Activated CD4-positive, alpha-beta T cell treated with anti-CD3 and anti-CD28 coated beads, Interleukin-2, amount 50 U/mL, for 24 hours (primary cell): ENCODE data around the gene GALNT13.

ENCODE experiments used
- DNase-seq, 2 donors: peaks; one replicate each; pipeline ENCODE4 v3.0.0-alpha.2; 2020; ENCODE audit warnings: low read depth in 1 of 2, low spot score in 1 of 2

The GALNT13 gene

GRCh38 chr2:154207288-154208047, 335.7 kb downstream of the GALNT13 start:
- DNase-seq: no peak

- no peak for DNase-seq
Measured at GRCh38 chr2:154223726-154224125, 352.0 kb downstream of the GALNT13 start.

DNA sequence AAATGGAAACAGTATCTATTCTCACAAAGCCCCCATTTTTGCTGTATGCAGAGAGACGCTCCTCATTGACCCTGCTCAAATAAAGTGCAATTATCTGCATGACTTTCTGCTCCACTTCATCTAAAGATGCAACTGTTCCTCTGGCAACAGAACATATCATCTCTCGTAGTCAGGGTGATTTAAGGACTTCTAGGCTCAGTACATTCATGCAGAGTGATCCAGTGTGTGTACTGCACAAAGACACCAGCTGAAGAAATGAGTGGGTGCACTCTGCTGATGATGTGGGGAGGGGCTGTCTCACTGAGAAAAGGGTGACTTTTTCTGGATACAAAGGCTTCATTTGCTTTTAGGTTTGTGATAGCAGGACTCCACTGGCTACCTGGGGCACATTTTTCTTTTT, 355.2 kb downstream of the GALNT13 start:
- DNase-seq: no peak

DNA sequence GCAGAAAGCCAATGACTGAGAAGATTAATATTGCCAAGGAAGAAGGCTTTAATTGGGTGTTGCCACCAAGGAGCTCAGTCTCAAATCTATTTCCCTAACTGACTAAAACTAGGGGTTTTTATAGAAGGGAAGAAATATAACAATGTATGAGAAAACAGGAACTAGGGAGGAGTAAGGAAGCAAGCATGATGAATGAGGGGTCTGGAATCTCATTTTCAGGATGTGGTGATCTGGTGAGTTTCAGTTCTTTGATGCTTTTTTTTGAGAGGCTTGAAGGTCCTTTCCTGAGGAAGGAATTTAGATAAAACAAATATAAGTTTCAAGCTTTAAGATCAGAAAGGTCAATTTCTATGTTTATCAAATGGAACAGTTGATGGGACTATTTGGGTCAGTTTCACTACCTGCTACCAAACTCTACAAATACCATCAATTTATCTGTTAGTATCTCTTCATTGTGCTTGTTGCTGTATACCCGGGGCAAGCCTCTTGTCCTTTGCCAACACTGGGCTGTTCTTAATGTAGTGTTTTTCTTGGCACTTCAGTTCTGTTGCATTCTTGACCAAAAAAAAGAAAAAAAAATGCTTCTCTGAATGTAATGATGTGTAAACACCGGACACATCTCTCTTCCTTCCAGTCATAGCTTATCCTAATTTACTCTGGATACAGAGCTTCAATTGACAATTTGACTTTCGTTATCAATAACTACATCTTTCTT, 357.0 kb downstream of the GALNT13 start:
- DNase-seq: no peak

DNA sequence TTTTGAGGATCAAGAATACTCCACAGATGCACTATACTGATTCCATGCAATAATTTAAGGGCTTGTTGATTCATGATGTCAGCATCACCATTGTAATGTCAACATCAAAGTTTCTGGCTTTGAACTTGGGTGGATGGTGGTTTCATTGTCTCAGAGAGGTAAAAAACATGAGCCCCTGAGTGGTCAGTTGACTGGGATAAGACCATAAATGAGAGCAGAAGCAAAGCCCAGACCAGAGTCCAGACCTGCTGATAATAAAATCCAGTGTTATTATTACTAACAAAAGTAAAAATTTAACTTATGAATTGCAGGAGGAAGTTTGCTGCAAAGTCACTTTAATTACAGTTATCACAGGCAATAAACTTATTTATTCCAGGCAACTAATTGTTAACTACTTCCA, 358.2 kb downstream of the GALNT13 start:
- no peak for DNase-seq

DNA sequence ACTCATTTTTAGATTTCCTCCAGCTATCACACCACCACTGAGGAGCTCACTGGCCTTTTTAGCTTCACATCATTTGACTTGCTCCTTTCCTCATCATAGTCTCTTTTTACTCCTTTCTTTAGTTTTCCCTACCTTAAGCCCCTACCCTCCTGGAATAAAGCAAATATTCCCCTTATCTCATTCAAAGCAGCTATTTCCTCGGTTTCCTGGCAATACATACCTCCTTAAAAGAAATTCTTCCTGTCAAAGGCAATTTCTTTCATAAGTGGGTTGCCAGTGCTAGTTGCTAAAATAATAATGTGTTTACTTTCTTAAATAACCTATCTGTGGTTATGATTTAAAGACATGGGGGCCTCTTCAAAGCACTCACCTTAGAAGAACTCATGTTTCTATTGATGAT, 359.3 kb downstream of the GALNT13 start:
- DNase-seq: no peak

- no peak for DNase-seq
Measured at GRCh38 chr2:154233231-154233630, 361.5 kb downstream of the GALNT13 start.

DNA sequence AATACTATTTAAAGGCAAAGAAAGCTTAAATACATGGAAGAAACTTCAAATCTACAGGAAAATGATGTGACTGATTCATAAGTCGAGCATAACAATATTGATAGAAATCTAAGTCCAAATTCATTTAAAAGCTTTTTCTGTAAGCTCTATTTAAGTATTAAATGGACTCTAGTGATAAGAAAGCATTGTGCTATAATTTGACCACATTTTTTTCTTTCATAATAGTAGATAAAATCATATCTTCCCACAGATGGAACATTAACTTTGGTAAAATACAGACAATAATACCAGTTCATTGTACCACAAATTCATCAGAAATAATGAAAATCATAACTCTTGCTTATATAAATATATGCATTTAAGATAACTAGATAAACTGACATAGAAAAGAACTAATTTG, 366.5 kb downstream of the GALNT13 start:
- no peak for DNase-seq

DNA sequence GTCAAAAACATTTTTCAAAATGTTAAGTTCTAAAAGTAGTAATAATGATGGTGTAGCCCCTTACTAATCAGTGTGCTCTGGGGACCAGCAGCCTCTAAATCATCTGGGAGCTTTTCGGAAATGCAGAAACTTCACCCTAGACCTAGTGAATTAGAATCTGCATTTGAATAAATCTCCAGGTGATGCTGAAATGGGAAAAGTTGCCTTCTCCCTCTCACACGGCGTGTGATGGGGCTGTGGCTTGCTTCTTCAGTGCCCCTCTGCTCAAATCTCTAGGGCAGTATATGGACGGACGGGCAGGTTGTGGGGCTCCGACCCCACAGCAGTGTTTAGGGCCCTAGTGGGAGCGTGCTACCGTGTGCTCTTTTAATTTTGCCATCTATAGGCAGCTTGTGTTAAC, 368.6 kb downstream of the GALNT13 start:
- DNase-seq: no peak

GRCh38 chr2:154240921-154241379, 369.2 kb downstream of the GALNT13 start:
- DNase-seq: no peak

- no peak for DNase-seq
Measured at GRCh38 chr2:154242687-154243086, 371.0 kb downstream of the GALNT13 start.

DNA sequence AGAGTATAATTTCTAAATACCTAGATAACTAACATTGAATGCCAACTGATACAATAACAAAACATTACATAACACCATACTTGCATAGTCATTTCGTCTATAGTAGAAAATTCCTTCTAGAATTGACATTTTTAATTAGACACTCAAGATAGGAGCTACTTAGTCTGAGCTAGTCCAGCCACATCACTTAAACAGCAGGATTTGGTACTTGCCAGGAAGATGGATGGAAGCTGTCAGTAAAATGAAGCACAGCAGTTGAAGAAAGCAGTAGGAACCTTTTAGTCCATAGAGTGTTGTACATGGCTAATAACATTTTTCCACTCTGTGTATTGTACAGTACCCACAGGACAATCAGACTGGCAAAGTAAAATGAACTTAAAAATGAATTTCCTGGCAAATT, 372.0 kb downstream of the GALNT13 start:
- no peak for DNase-seq

DNA sequence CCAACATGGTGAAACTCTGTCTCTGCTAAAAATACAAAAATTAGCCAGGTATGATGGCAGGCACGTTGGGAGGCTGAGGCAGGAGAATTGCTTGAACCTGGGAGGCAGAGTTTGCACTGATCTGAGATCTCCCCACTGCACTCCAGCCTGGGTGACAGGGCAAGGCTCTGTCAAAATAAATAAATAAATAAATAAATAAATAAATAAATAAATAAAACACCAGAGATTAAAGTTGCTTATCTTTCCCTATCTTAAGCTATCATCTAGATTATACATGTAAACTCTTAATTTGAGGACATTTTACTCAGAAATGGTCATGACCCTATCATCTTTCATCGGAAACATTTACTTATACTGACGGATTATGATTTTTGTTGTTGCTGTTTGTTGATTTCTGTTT, 373.2 kb downstream of the GALNT13 start:
- DNase-seq: no peak

- DNase-seq: no peak
Measured at GRCh38 chr2:154247503-154247902, 375.8 kb downstream of the GALNT13 start.

- DNase-seq: no peak
Measured at GRCh38 chr2:154256136-154256535, 384.4 kb downstream of the GALNT13 start.

- DNase-seq: no peak
Measured at GRCh38 chr2:154259030-154259429, 387.3 kb downstream of the GALNT13 start.

- DNase-seq: no peak
Measured at GRCh38 chr2:154261473-154262027, 389.8 kb downstream of the GALNT13 start.

DNA sequence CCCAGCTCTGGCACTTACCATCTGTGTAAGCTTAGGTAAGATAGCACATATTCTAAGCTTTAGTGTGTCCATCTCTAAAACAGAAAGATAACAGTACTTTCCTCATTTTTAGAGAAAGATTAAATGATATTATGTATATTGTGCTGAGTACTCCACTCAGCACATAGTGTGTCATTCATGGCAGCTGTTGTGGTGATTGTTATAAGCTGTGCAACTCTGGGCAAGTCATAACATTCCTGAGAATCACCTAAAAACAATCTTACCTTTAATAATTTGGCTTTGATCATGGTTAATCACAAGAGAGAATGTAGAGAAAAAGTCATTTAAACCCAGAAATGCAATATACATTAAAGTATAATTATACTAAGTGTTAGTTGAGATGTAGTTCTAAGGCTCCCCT, 391.5 kb downstream of the GALNT13 start:
- DNase-seq: no peak

DNA sequence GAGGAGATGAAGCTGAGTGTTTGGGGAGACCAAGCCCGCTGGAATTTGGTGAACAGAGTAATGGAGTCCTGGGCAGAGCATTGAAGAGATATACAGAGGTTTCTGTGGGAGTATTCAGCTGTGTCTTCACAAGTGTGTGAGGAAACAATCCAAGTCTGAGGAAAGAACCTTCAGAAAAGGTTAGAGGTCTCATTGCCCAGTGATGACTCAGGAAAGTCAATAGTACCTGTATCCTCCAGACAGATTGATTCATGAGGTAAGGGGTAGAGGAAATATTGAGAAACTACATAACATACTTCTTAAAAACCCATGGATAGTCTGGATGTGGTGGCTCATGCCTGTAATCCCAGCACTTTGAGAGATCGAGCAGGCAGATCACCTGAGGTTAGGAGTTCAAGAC, 392.3 kb downstream of the GALNT13 start:
- DNase-seq: no peak

DNA sequence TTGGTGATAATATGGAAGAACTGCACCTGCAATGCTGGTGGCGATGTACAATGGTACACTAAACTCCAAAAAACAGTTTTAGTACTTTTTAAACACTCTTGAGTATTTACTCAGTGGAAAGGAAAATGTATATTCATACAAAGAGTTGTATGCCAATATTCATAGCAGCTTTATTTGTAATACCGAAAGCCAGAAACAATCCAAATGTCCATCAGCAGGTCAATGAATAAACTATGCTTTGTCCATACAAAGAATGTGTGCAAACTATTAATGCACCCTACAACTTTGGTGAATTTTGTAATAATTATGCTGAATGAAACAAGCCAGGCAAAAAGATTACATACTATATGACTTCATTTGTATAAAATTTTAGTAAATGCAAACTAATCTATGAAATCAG, 396.3 kb downstream of the GALNT13 start:
- no peak for DNase-seq

DNA sequence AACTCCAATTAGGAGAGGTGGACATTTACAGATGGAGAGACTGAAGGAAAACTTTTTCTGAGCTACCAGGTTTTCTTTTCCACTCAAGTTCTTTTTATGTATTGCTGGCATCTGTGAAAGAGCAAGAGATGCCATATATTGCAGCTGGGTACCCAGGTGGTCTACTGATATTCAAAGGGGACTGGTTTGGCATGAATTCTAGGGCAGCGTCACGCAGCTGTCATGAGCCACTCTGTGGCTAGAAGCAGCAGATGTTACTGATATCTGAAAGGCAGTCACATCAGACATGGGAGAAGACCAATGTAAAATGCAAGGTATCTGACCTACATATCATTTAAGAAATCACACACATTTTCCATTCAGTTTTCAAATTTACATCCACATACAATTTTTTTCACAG, 408.8 kb downstream of the GALNT13 start:
- no peak for DNase-seq

GRCh38 chr2:154289870-154290269, 418.1 kb downstream of the GALNT13 start:
- no peak for DNase-seq
